ENCODE results near the gene KRTAP5-5. TPM values are rescaled to one million over a fixed set of nuclear protein-coding genes. Genes with fewer than 3 reads are reported as not detected.
"Not testable (repeated sequence)": the region's sequence is repeated elsewhere in the genome, so short reads cannot be mapped to it uniquely, and the experiment has no call there.

The KRTAP5-5 gene
- polyA plus RNA-seq, 10 donors: not detected

GRCh38 chr11:1655168-1656060, 25.8 kb downstream of the KRTAP5-5 start:
- no peak for DNase-seq

GRCh38 chr11:1656061-1656441, 26.5 kb downstream of the KRTAP5-5 start:
- DNase-seq: no peak

- DNase-seq: no peak
Measured at GRCh38 chr11:1656670-1657069, 27.1 kb downstream of the KRTAP5-5 start.

GRCh38 chr11:1659506-1659905, 29.9 kb downstream of the KRTAP5-5 start:
- no peak for DNase-seq

GRCh38 chr11:1660111-1660867, 30.7 kb downstream of the KRTAP5-5 start:
- no peak for DNase-seq

GRCh38 chr11:1661454-1662269, 32.1 kb downstream of the KRTAP5-5 start:
- DNase-seq: not testable (repeated sequence)

- DNase-seq: not testable (repeated sequence)
Measured at GRCh38 chr11:1662699-1663283, 33.2 kb downstream of the KRTAP5-5 start.

- no peak for DNase-seq
Measured at GRCh38 chr11:1665313-1665712, 35.7 kb downstream of the KRTAP5-5 start.

- DNase-seq: peak in 1 of 3 donors; percentile 55
Measured at GRCh38 chr11:1667121-1667850, 37.7 kb downstream of the KRTAP5-5 start.

GRCh38 chr11:1667906-1668305, 38.3 kb downstream of the KRTAP5-5 start:
- peak in 1 of 3 donors; percentile 74 for DNase-seq

- DNase-seq: no peak
Measured at GRCh38 chr11:1668911-1669473, 39.4 kb downstream of the KRTAP5-5 start.

GRCh38 chr11:1669546-1670218, 40.1 kb downstream of the KRTAP5-5 start:
- peak; percentile 77 to 96 (median 91) for DNase-seq

GRCh38 chr11:1670457-1670856, 40.9 kb downstream of the KRTAP5-5 start:
- DNase-seq: peak in 1 of 3 donors; percentile 60

- peak in 1 of 3 donors; percentile 51 for DNase-seq
Measured at GRCh38 chr11:1670905-1671371, 41.4 kb downstream of the KRTAP5-5 start.

- DNase-seq: no peak
Measured at GRCh38 chr11:1671658-1672057, 42.1 kb downstream of the KRTAP5-5 start.

GRCh38 chr11:1672613-1673350, 43.2 kb downstream of the KRTAP5-5 start:
- DNase-seq: peak; percentile 62 to 89 (median 80)

GRCh38 chr11:1673446-1674172, 44.0 kb downstream of the KRTAP5-5 start:
- DNase-seq: peak in 2 of 3 donors; percentile 23 to 74
